CD14-positive monocyte (primary cell): Measurements from ENCODE around the gene FIGLA. TPM values are rescaled to one million over a fixed set of nuclear protein-coding genes. Genes with fewer than 3 reads are reported as not detected.

Source experiments
- DNase-seq, 3 donors: peaks; one replicate each; pipeline ENCODE4 v3.0.0-alpha.2; 2011 to 2022
- H2AFZ ChIP-seq: 2 replicates; pipeline ENCODE4 v1.6.0; 2012; ENCODE audit warnings: mild to moderate bottlenecking, low read depth, low read length, inconsistent platforms; ENCODE audit not compliant: insufficient read depth, poor library complexity, severe bottlenecking
- H3K27ac ChIP-seq, 2 donors: 1 replicate in 1 of 2; 2 replicates in 1 of 2; pipeline ENCODE4 v1.5.1; 2012 to 2013; ENCODE audit warnings: low read length in 2 of 2, control low read depth in 1 of 2, inconsistent platforms in 1 of 2, low read depth in 1 of 2, mild to moderate bottlenecking in 1 of 2
- H3K27me3 ChIP-seq, 2 donors: one replicate each; pipeline versions ENCODE4 v1.6.0 to v1.6.1; 2011 to 2013; ENCODE audit warnings: low read length in 2 of 2; ENCODE audit not compliant: control insufficient read depth in 2 of 2, insufficient read depth in 2 of 2
- H3K36me3 ChIP-seq, 2 donors: replicated peaks in 1 of 2; 1 replicate in 1 of 2; 2 replicates in 1 of 2; pipeline versions ENCODE4 v1.5.1 to v1.6.1; 2012 to 2013; ENCODE audit warnings: low read length in 2 of 2, control low read depth in 1 of 2, inconsistent platforms in 1 of 2, mild to moderate bottlenecking in 1 of 2; ENCODE audit not compliant: insufficient read depth in 2 of 2, control insufficient read depth in 1 of 2
- H3K4me1 ChIP-seq, 2 donors: 1 replicate in 1 of 2; 2 replicates in 1 of 2; pipeline versions ENCODE4 v1.5.1 to v1.6.1; 2012 to 2013; ENCODE audit warnings: low read length in 2 of 2, control low read depth in 1 of 2, inconsistent platforms in 1 of 2, mild to moderate bottlenecking in 1 of 2, moderate library complexity in 1 of 2; ENCODE audit not compliant: insufficient read depth in 2 of 2, control insufficient read depth in 1 of 2
- H3K4me2 ChIP-seq: replicated peaks from 2 replicates; pipeline ENCODE3; 2012; ENCODE audit warnings: low read length, moderate library complexity, mild to moderate bottlenecking; ENCODE audit not compliant: poor library complexity, severe bottlenecking; ENCODE audit errors: extremely low read depth
- H3K4me3 ChIP-seq, 3 experiments: fragments of 200-600 bp in 1 of 3; sonication (generic) in 1 of 3; replicated peaks in 1 of 3; 1 replicate in 2 of 3; 2 replicates in 1 of 3; pipeline ENCODE4 v1.5.1; 2011 to 2013; ENCODE audit warnings: low read length in 3 of 3, mild to moderate bottlenecking in 3 of 3, control low read depth in 2 of 3, low read depth in 2 of 3, inconsistent platforms in 1 of 3, moderate library complexity in 1 of 3
- H3K79me2 ChIP-seq: 2 replicates; pipeline ENCODE4 v1.6.0; 2012; ENCODE audit warnings: mild to moderate bottlenecking, control low read depth, inconsistent platforms, low read length, moderate library complexity; ENCODE audit not compliant: insufficient read depth
- H3K9ac ChIP-seq: 2 replicates; pipeline ENCODE4 v1.6.0; 2017; ENCODE audit warnings: low read length, mild to moderate bottlenecking; ENCODE audit not compliant: insufficient read depth, poor library complexity, severe bottlenecking
- H3K9me3 ChIP-seq, 2 donors: replicated peaks in 1 of 2; 1 replicate in 1 of 2; 2 replicates in 1 of 2; pipeline versions ENCODE4 v1.5.1 to v1.6.1; 2012 to 2013; ENCODE audit warnings: low read length in 2 of 2, control low read depth in 1 of 2; ENCODE audit not compliant: control insufficient read depth in 1 of 2, insufficient read depth in 1 of 2
- H4K20me1 ChIP-seq: 2 replicates; pipeline ENCODE4 v1.6.0; 2012; ENCODE audit warnings: mild to moderate bottlenecking, low read length, control low read depth, moderate library complexity; ENCODE audit not compliant: insufficient read depth
- H3K27ac Mint-ChIP-seq, 7 donors: one replicate each; pipeline ENCODE4 v1.8.0; 2020; ENCODE audit warnings: mild to moderate bottlenecking in 7 of 7, mixed read lengths in 7 of 7, moderate library complexity in 6 of 7, inconsistent platforms in 2 of 7
- H3K27me3 Mint-ChIP-seq, 3 donors: one replicate each; pipeline ENCODE4 v1.8.0; 2021 to 2022; ENCODE audit warnings: low read depth in 3 of 3, mild to moderate bottlenecking in 3 of 3, mixed read lengths in 3 of 3, moderate library complexity in 3 of 3, inconsistent platforms in 1 of 3
- H3K36me3 Mint-ChIP-seq, 2 donors: one replicate each; pipeline ENCODE4 v1.8.0; 2020; ENCODE audit warnings: mixed read lengths in 2 of 2, inconsistent platforms in 1 of 2, mild to moderate bottlenecking in 1 of 2
- H3K4me1 Mint-ChIP-seq: one replicate; pipeline ENCODE4 v1.8.0; 2020; ENCODE audit warnings: mild to moderate bottlenecking, mixed read lengths
- H3K4me3 Mint-ChIP-seq, 2 donors: one replicate each; pipeline ENCODE4 v1.8.0; 2020; ENCODE audit warnings: mild to moderate bottlenecking in 2 of 2, mixed read lengths in 2 of 2, moderate library complexity in 1 of 2
- H3K9me3 Mint-ChIP-seq, 7 donors: one replicate each; pipeline ENCODE4 v1.8.0; 2020 to 2022; ENCODE audit warnings: mixed read lengths in 7 of 7, mild to moderate bottlenecking in 6 of 7, moderate library complexity in 6 of 7, inconsistent platforms in 2 of 7
- WGBS: methylation state at CpG from one replicate; pipeline ENCODE4 v1.1.5; 2013; ENCODE audit warnings: missing lambda C conversion rate; ENCODE audit not compliant: insufficient coverage; 5-methylcytosine and 5-hydroxymethylcytosine counted together
- intact Hi-C, 2 donors: fragments of 100-400 bp; cut with micrococcal nuclease; formaldehyde crosslinking; loops; one replicate each; pipeline versions ENCODE4 v1.15.0 to v1.15.1; 2023
- polyA plus RNA-seq, 3 donors: library from polyadenylated mRNA; depleted of rRNA in 1 of 3; unstranded in 2 of 3; stranded (reverse) in 1 of 3; fragments of 300-500 nt in 2 of 3; fragments of >200 nt in 1 of 3; fragmentation: Illumina TruSeq in 2 of 3; gene quantifications; 1 replicate in 2 of 3; 2 replicates in 1 of 3; pipeline ENCODE4 v1.2.3, GENCODE V29; 2012 to 2021
- TF ChIP-seq, protein P1 (sequence below): fragments of 200-600 bp; IDR thresholded peaks from one replicate; pipeline ENCODE4 v1.8.0; 2022; ENCODE audit warnings: antibody characterized with exemption, mild to moderate bottlenecking

Gene FIGLA
- polyA plus RNA-seq, 3 donors = 0.13 TPM; not detected in 2

- no peaks in the 10 kb centered on the region for H3K79me2 ChIP-seq
- H3K27ac Mint-ChIP-seq = no peak overlapping the region
- H3K4me3 Mint-ChIP-seq = peak overlapping the region in 1 of 2 donors; percentile 33
- peaks cover 0 to 3% (median 0%) of the 10 kb centered on the region in 7 donors for H3K9me3 Mint-ChIP-seq
- TF ChIP-seq, protein P1, sequence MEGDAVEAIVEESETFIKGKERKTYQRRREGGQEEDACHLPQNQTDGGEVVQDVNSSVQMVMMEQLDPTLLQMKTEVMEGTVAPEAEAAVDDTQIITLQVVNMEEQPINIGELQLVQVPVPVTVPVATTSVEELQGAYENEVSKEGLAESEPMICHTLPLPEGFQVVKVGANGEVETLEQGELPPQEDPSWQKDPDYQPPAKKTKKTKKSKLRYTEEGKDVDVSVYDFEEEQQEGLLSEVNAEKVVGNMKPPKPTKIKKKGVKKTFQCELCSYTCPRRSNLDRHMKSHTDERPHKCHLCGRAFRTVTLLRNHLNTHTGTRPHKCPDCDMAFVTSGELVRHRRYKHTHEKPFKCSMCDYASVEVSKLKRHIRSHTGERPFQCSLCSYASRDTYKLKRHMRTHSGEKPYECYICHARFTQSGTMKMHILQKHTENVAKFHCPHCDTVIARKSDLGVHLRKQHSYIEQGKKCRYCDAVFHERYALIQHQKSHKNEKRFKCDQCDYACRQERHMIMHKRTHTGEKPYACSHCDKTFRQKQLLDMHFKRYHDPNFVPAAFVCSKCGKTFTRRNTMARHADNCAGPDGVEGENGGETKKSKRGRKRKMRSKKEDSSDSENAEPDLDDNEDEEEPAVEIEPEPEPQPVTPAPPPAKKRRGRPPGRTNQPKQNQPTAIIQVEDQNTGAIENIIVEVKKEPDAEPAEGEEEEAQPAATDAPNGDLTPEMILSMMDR = no peak
- peaks cover 16 to 26% (median 17%) of the 10 kb centered on the region in 3 donors for H3K27me3 Mint-ChIP-seq
- H3K36me3 ChIP-seq = no peaks in the 10 kb centered on the region
- no peaks in the 10 kb centered on the region for H3K4me1 Mint-ChIP-seq
- no peak for DNase-seq
- no peaks in the 10 kb centered on the region for H3K9me3 ChIP-seq
- H3K27ac ChIP-seq = no peak overlapping the region
- peaks cover 5 to 9% of the 10 kb centered on the region in 2 donors for H3K27me3 ChIP-seq
- H3K36me3 Mint-ChIP-seq = no peaks in the 10 kb centered on the region
- intact Hi-C loops = no loop called here
- H3K4me2 ChIP-seq = no peak overlapping the region
- no peaks in the 10 kb centered on the region for H3K4me1 ChIP-seq
- no peaks in the 10 kb centered on the region for H4K20me1 ChIP-seq
- no peak overlapping the region for H3K4me3 ChIP-seq
- WGBS = no CpG with 5 or more reads among the region's 3 CpGs
- no peak overlapping the region for H2AFZ ChIP-seq
- no peak overlapping the region for H3K9ac ChIP-seq
Measured at GRCh38 chr2:70756128-70756527, 34.3 kb downstream of the FIGLA start.

DNA sequence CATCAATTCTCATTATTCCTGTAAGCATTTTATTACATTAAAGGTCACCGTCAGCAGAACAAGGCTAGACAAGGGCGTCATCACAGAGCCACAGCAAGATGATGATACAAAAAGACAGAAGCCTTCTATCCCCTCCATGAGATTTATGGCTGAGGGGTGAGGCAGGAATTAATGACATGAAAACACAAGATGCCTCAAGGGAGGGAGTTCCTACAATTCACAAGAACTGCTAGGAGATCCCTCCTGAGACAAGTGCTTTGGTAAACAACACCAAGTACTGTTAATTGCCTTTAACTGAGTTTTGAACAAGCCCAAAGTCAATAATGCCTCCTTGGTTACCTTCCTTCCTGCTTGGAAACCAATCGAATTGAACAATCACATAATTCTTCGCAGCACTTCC, 36.5 kb downstream of the FIGLA start:
- Histone ChIP-seq H4K20me1 (no peaks in the 10 kb centered on the region), H2AFZ (no peak overlapping the region), H3K79me2 (no peaks in the 10 kb centered on the region), H3K9me3 (no peaks in the 10 kb centered on the region), H3K27ac (no peak overlapping the region), H3K4me3 (no peak overlapping the region), H3K4me2 (no peak overlapping the region), H3K27me3 (peaks cover 7 to 9% of the 10 kb centered on the region in 2 donors), H3K4me1 (no peaks in the 10 kb centered on the region), H3K9ac (no peak overlapping the region), H3K36me3 (no peaks in the 10 kb centered on the region)
- no peak overlapping the region for H3K4me3 Mint-ChIP-seq
- DNase-seq = no peak
- H3K9me3 Mint-ChIP-seq = no peaks in the 10 kb centered on the region
- TF ChIP-seq, protein P1 = no peak
- H3K27ac Mint-ChIP-seq = no peak overlapping the region
- H3K4me1 Mint-ChIP-seq = no peaks in the 10 kb centered on the region
- H3K27me3 Mint-ChIP-seq = peaks cover 14 to 18% (median 15%) of the 10 kb centered on the region in 3 donors
- H3K36me3 Mint-ChIP-seq = no peaks in the 10 kb centered on the region
- 85% methylated on average over 2 of the region's 4 CpGs for WGBS
- intact Hi-C loops = no loop called here
